Adrenal gland (tissue), 12 donors: Measurements from ENCODE around the gene MSRB3. TPM values are rescaled to one million over a fixed set of nuclear protein-coding genes. Genes with fewer than 3 reads are reported as not detected.

Experiments used
- DNase-seq, 7 donors: peaks; one replicate each; pipeline ENCODE4 v3.0.0-alpha.2; 2019 to 2020
- H3K27ac ChIP-seq, 5 donors: fragments of 200-600 bp; sonication (generic) in 4 of 5; 1 replicate in 3 of 5; 2 replicates in 2 of 5; pipeline versions ENCODE4 v1.5.1 to v1.8.0; 2016 to 2020; ENCODE audit warnings: mild to moderate bottlenecking in 1 of 5
- H3K27me3 ChIP-seq: fragments of 200-600 bp; 2 replicates; pipeline ENCODE4 v1.8.0; 2021
- H3K36me3 ChIP-seq, 2 donors: fragments of 200-600 bp; replicated peaks in 1 of 2; 1 replicate in 1 of 2; 2 replicates in 1 of 2; pipeline versions ENCODE4 v1.5.1 to v1.8.0; 2018 to 2022
- H3K4me1 ChIP-seq, 2 donors: fragments of 200-600 bp; replicated peaks in 1 of 2; 1 replicate in 1 of 2; 2 replicates in 1 of 2; pipeline versions ENCODE4 v1.5.1 to v1.8.0; 2018 to 2021
- H3K4me3 ChIP-seq, 4 donors: fragments of 200-600 bp; sonication (generic) in 3 of 4; one replicate each; pipeline ENCODE4 v1.5.1; 2016 to 2018
- H3K9me3 ChIP-seq, 3 donors: fragments of 200-600 bp; sonication (generic) in 1 of 3; replicated peaks in 1 of 3; 1 replicate in 2 of 3; 2 replicates in 1 of 3; pipeline versions ENCODE4 v1.5.1 to v1.8.0; 2016 to 2021
- CTCF ChIP-seq, 6 experiments: fragments of 450-650 bp in 4 of 6; fragments of 200-600 bp in 2 of 6; sonication (generic) in 1 of 6; IDR thresholded peaks; 1 replicate in 5 of 6; 2 replicates in 1 of 6; pipeline versions ENCODE4 v1.5.1 to v1.8.0; 2016 to 2021; ENCODE audit warnings: antibody characterized with exemption in 6 of 6, mild to moderate bottlenecking in 2 of 6, moderate library complexity in 1 of 6
- POLR2A ChIP-seq, 2 donors: fragments of 450-650 bp; IDR thresholded peaks; one replicate each; pipeline ENCODE4 v1.6.1; 2017; ENCODE audit warnings: antibody characterized with exemption in 2 of 2, mild to moderate bottlenecking in 2 of 2, moderate library complexity in 1 of 2
- WGBS, 4 donors: extraction: QIAGEN DNeasy Blood & Tissue Kit in 2 of 4; methylation state at CpG; one replicate each; pipeline versions ENCODE4 v1.1.5 to v1.1.7; 2013 to 2017; 5-methylcytosine and 5-hydroxymethylcytosine counted together
- intact Hi-C, 2 donors: fragments of 100-400 bp; cut with DNase I; formaldehyde crosslinking; loops; one replicate each; pipeline versions ENCODE4 v1.14.1 to v1.15.0; 2022 to 2023
- polyA plus RNA-seq, 3 donors: library from polyadenylated mRNA; stranded (reverse); fragments of 200-250 nt in 2 of 3; fragments of 350-450 nt in 1 of 3; fragmentation: Illumina TruSeq in 1 of 3; extraction: RNeasy Lipid Tissue Mini Kit (QIAGEN cat#74804) in 1 of 3; gene quantifications; one replicate each; pipeline ENCODE4 v1.2.3, GENCODE V29; 2013 to 2014
- total RNA-seq, 9 donors: library from RNA; depleted of rRNA in 4 of 9; stranded (reverse); fragments of >200 nt in 4 of 9; fragments of 120-200 nt in 1 of 9; fragmentation: NEBNext Ultra II Directional in 1 of 9; extraction: Animal tissue kit (Norgen Biotek cat#: 25700) in 1 of 9; gene quantifications; one replicate each; pipeline versions ENCODE4 v1.1.0 to v1.2.4, GENCODE V29; 2013 to 2023
- donor health status: healthy with polysubstance abuse.
- donor health status: Bipolar disorder and iron deficiency.
- donor health status: DM: yes; HTN: yes; CAD: no.
- donor health status: DM: no; HTN: no; CAD: no.
- donor health status: DM: no; HTN: no; CAD: no.
- donor health status: DM: yes; HTN: yes; CAD: no.

Gene MSRB3
- total and polyA plus RNA-seq, 12 donors, result 5.5 to 23.8 (median 9.7) TPM

- Histone ChIP-seq H3K4me1 (no peaks in the 10 kb centered on the region), H3K4me3 (no peak overlapping the region), H3K9me3 (no peaks in the 10 kb centered on the region), H3K27ac (no peak overlapping the region), H3K36me3 (no peaks in the 10 kb centered on the region), H3K27me3 (no peaks in the 10 kb centered on the region)
- no peak for DNase-seq
- intact Hi-C loops, result no loop called here
- TF ChIP-seq CTCF (IDR thresholded peaks at IDR 0.05) (no peak), POLR2A (IDR thresholded peaks at IDR 0.05) (no peak)
Measured at GRCh38 chr12:65387396-65387795, 108.9 kb downstream of the MSRB3 start.

DNA sequence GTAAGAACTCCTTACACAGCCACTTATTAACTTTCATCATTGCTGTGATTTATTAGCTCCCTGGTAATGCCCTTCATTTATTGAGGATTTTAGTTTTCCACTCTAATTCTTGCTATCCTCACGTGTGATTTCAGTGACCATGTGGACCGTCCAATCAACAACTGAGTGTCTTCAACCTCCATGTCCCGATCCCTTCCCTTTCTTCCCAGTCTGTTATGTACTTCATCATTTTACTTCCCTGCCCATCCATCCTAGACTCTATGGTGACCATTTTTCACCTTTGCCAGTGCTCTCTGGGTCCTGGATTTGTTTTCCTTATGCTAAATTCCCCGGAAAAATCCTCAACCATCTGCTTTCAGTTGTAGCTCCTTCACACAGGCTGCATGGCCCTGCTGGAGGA is 111.0 kb downstream of the MSRB3 start:
- Histone ChIP-seq H3K27me3 (no peaks in the 10 kb centered on the region), H3K36me3 (no peaks in the 10 kb centered on the region), H3K4me3 (no peak overlapping the region), H3K27ac (no peak overlapping the region), H3K4me1 (no peaks in the 10 kb centered on the region), H3K9me3 (no peaks in the 10 kb centered on the region)
- TF ChIP-seq POLR2A (IDR thresholded peaks at IDR 0.05) (no peak), CTCF (IDR thresholded peaks at IDR 0.05) (no peak)
- intact Hi-C loops, result no loop called here
- WGBS, 4 donors, result 68 to 81% (median 74%) methylated on average over 4 of the region's 4 CpGs
- DNase-seq, result no peak

- intact Hi-C loops, result no loop called here
- H3K9me3 ChIP-seq, result no peaks in the 10 kb centered on the region
- no peak overlapping the region for H3K4me3 ChIP-seq
- TF ChIP-seq CTCF (IDR thresholded peaks at IDR 0.05) (no peak), POLR2A (IDR thresholded peaks at IDR 0.05) (no peak)
- no peaks in the 10 kb centered on the region for H3K27me3 ChIP-seq
- 80 to 92% (median 87%) methylated on average over 1 of the region's 1 CpG for WGBS, 4 donors
- H3K36me3 ChIP-seq, result no peaks in the 10 kb centered on the region
- H3K27ac ChIP-seq, result no peak overlapping the region
- DNase-seq, result no peak
- no peaks in the 10 kb centered on the region for H3K4me1 ChIP-seq
Measured at GRCh38 chr12:65391711-65392110, 113.2 kb downstream of the MSRB3 start.

GRCh38 chr12:65392491-65392890 is 114.0 kb downstream of the MSRB3 start:
- no peaks in the 10 kb centered on the region for H3K4me1 ChIP-seq
- no peak for DNase-seq
- TF ChIP-seq POLR2A (IDR thresholded peaks at IDR 0.05) (no peak), CTCF (IDR thresholded peaks at IDR 0.05) (no peak)
- H3K36me3 ChIP-seq, result no peaks in the 10 kb centered on the region
- H3K4me3 ChIP-seq, result no peak overlapping the region
- no peaks in the 10 kb centered on the region for H3K27me3 ChIP-seq
- H3K9me3 ChIP-seq, result no peaks in the 10 kb centered on the region
- H3K27ac ChIP-seq, result no peak overlapping the region
- intact Hi-C loops, result no loop called here
- 76 to 82% (median 79%) methylated on average over 5 of the region's 5 CpGs for WGBS, 4 donors
